Activated CD8-positive, alpha-beta memory T cell treated with anti-CD3 and anti-CD28 coated beads for 24 hours (primary cell): ENCODE measurements around the gene GLS2.
"Not testable (repeated sequence)": the region's sequence is repeated elsewhere in the genome, so short reads cannot be mapped to it uniquely, and the experiment has no call there.

Experiments
- DNase-seq: peaks from one replicate; pipeline ENCODE4 v3.0.0-alpha.2; 2020

GLS2 gene

GRCh38 chr12:56490360-56490759 lies 2.4 kb upstream of the GLS2 start:
- no peak for DNase-seq

GRCh38 chr12:56487448-56488040 lies 417 bp downstream of the GLS2 start:
- DNase-seq, result peak; percentile 75

- DNase-seq, result no peak
Measured at GRCh38 chr12:56486694-56487093, 1.3 kb downstream of the GLS2 start.

- no peak for DNase-seq
Measured at GRCh38 chr12:56484566-56484965, 3.4 kb downstream of the GLS2 start.

GRCh38 chr12:56479625-56480024 lies 8.3 kb downstream of the GLS2 start:
- DNase-seq, result no peak

GRCh38 chr12:56477521-56478225 lies 10.3 kb downstream of the GLS2 start:
- DNase-seq, result no peak

GRCh38 chr12:56476972-56477432 lies 11.0 kb downstream of the GLS2 start:
- DNase-seq, result no peak

GRCh38 chr12:56476143-56476542 lies 11.8 kb downstream of the GLS2 start:
- no peak for DNase-seq

GRCh38 chr12:56474389-56474788 lies 13.6 kb downstream of the GLS2 start:
- DNase-seq, result no peak

GRCh38 chr12:56469007-56469930 lies 18.7 kb downstream of the GLS2 start:
- no peak for DNase-seq

- peak; percentile 97 for DNase-seq
Measured at GRCh38 chr12:56468216-56469006, 19.6 kb downstream of the GLS2 start, which contains the start of gene SPRYD4. TSS of gene SPRYD4 (plus strand) at chr12:56468578. CDS start at chr12:56468592, 14 bp downstream.

- DNase-seq, result no peak
Measured at GRCh38 chr12:56462565-56462964, 25.4 kb downstream of the GLS2 start.

GRCh38 chr12:56461235-56462159 lies 26.5 kb downstream of the GLS2 start:
- DNase-seq, result no peak

- no peak for DNase-seq
Measured at GRCh38 chr12:56457817-56458216, 30.1 kb downstream of the GLS2 start.

- DNase-seq, result no peak
Measured at GRCh38 chr12:56454557-56454956, 33.4 kb downstream of the GLS2 start, which contains the start of gene MIP. TSS of gene MIP (minus strand) at chr12:56454657. CDS start at chr12:56454613, 44 bp downstream.

GRCh38 chr12:56451147-56451546 lies 36.8 kb downstream of the GLS2 start:
- DNase-seq, result no peak

GRCh38 chr12:56450241-56450640 lies 37.7 kb downstream of the GLS2 start:
- DNase-seq, result no peak

GRCh38 chr12:56449622-56449984 lies 38.4 kb downstream of the GLS2 start:
- DNase-seq, result no peak

- DNase-seq, result peak; percentile 96
Measured at GRCh38 chr12:56448860-56449621, 38.9 kb downstream of the GLS2 start, which contains the start of gene TIMELESS. TSS of gene TIMELESS (minus strand) at chr12:56449426. CDS start at chr12:56434170, 15,256 bp downstream.

- not testable (repeated sequence) for DNase-seq
Measured at GRCh38 chr12:56443208-56443607, 44.8 kb downstream of the GLS2 start.
